ENCODE measurements around the gene SLC16A3. TPM values are rescaled to one million over a fixed set of nuclear protein-coding genes. Genes with fewer than 3 reads are reported as not detected.

Gene SLC16A3
- total RNA-seq, 2 donors from 2014 or later, result 2.0 to 5.4 TPM

DNA sequence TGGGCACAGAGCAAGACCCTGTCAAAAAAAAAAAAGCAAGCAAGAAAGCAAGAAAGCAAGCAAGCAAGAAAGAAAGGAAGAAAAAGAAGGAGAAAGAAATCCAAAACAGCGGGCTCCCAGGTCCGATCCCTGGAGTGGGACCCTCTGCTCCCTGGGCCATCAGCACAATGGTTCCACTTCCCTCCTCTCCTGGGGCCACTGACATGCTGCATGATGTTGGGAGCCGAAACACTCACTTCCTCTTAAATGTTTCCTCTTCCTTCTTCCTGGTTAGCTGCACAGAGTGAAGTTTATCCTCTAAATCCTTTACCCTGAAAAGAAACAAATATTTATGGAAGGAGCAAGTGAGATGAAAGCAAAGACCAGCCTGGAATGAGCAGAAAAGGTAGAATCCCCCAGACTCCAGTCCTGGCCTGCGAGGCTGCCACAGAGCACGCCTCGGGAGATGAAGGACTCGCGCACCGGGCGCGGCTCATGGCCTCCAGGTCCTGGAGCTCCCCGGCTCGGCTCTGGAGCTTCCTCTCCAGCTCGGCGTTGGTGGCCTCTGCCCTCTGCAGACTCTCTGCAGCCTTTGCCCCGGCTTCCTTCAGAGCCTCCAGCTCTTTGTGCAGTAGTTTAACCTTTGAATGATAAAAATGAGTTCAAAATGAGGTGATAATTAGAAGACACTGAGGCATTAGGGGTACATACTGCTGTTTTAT, 35.2 kb upstream of the SLC16A3 start:
- H3K9me3 ChIP-seq, result no peaks in the 10 kb centered on the region
- H3K4me3 ChIP-seq, result no peak overlapping the region
- no peak for TF ChIP-seq POLR2A (IDR thresholded peaks at IDR 0.05)
- TF ChIP-seq, protein P1, sequence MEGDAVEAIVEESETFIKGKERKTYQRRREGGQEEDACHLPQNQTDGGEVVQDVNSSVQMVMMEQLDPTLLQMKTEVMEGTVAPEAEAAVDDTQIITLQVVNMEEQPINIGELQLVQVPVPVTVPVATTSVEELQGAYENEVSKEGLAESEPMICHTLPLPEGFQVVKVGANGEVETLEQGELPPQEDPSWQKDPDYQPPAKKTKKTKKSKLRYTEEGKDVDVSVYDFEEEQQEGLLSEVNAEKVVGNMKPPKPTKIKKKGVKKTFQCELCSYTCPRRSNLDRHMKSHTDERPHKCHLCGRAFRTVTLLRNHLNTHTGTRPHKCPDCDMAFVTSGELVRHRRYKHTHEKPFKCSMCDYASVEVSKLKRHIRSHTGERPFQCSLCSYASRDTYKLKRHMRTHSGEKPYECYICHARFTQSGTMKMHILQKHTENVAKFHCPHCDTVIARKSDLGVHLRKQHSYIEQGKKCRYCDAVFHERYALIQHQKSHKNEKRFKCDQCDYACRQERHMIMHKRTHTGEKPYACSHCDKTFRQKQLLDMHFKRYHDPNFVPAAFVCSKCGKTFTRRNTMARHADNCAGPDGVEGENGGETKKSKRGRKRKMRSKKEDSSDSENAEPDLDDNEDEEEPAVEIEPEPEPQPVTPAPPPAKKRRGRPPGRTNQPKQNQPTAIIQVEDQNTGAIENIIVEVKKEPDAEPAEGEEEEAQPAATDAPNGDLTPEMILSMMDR (IDR thresholded peaks at IDR 0.05), result no peak
- ATAC-seq (no peak), DNase-seq (no peak)
- no peaks in the 10 kb centered on the region for H3K27me3 ChIP-seq
- intact Hi-C loops (cut with DNase I), result no loop called here
- WGBS, 2 donors, result 81 to 89% methylated on average over 16 of the region's 16 CpGs
- no peaks in the 10 kb centered on the region for H3K4me1 ChIP-seq
- peak overlapping the region in 1 of 4 donors; percentile 52 for H3K27ac ChIP-seq
- H3K36me3 ChIP-seq (replicated peaks in 1 of 2; ENCODE audit: insufficient read depth in 1 of 2, low read depth in 2 of 2), result peaks cover 0 to 16% of the 10 kb centered on the region in 2 donors

DNA sequence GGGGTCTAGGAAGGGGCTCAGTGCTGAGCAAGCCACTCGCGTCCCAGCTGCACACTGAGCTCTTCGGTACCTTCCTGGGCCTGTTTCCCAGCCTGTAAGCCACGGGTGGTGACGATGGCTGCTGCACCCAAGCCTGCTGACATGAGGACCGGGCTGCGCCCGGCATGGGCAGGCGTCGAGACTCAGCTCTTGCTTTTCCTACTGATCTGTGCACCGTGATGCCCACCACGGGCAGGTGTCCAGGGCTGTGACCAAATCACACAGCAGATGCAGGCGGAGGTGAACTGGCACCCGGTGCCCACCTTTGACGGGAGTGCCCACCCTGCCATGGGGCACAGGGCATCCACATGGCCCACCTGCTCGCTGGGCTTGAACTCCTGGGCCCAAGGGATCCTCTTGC, 34.1 kb upstream of the SLC16A3 start:
- WGBS, 2 donors, result 90 to 92% methylated on average over 5 to 15 of the region's 16 CpGs
- intact Hi-C loops (cut with DNase I), result no loop called here
- no peak overlapping the region for H3K27ac ChIP-seq
- no peak for ATAC-seq
- H3K4me1 ChIP-seq, result no peaks in the 10 kb centered on the region
- H3K27me3 ChIP-seq, result no peaks in the 10 kb centered on the region
- no peaks in the 10 kb centered on the region for H3K9me3 ChIP-seq
- DNase-seq, result no peak
- H3K36me3 ChIP-seq (replicated peaks in 1 of 2; ENCODE audit: insufficient read depth in 1 of 2, low read depth in 2 of 2), result peaks cover 0 to 16% of the 10 kb centered on the region in 2 donors
- no peak overlapping the region for H3K4me3 ChIP-seq
- no peak for TF ChIP-seq POLR2A (IDR thresholded peaks at IDR 0.05)
- TF ChIP-seq, protein P1 (IDR thresholded peaks at IDR 0.05), result no peak

DNA sequence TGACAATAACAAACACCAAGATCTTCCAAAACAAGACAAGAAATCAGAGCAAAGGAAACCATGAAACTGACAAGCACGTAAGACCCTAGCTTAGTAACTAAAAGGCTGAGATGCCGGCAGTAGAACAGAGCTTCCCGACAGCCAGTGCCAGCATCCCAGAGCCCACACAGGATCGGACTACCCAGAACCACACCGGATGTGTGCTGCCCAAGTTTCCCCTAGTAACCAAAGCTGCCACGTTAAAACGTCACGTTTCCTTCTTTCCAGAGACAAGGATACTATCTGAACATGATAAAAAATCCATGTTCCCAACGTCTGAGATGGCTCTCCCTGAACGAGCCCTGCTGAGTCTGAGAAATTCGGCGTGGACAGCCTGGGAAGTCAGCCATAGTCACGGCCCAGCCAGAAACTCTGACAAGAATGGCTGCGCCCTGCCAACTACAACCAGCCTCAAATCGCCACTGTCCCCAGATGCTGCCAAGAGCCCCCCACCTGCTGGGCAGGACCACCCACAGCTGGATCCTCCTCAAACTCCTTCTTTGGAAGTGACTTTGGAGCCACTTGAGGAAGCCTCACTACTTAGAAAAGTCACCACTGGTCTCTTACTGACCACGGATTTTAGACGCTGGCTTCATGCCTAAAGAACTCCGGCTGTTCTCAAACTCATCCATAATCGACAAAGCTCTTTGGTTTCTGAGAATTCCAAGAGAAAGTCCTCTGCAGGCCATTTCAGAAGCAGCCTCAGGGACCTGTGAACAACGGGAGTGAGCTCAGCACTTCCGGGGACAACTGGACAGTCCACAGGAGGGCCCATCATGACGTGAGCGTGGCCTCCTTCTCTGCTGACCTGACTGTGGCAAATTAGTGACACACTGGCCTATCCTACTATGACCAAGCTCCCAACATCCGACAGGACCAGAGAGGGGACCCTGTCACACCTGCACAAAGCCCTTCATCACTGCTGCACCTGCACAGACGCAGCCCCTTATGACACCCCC, 32.9 kb upstream of the SLC16A3 start:
- intact Hi-C loops (cut with DNase I), result no loop called here
- no peak overlapping the region for H3K27ac ChIP-seq
- H3K36me3 ChIP-seq (replicated peaks in 1 of 2; ENCODE audit: insufficient read depth in 1 of 2, low read depth in 2 of 2), result peaks cover 0 to 16% of the 10 kb centered on the region in 2 donors
- TF ChIP-seq, protein P1 (IDR thresholded peaks at IDR 0.05), result no peak
- TF ChIP-seq POLR2A (IDR thresholded peaks at IDR 0.05), result no peak
- ATAC-seq (no peak), DNase-seq (no peak)
- H3K9me3 ChIP-seq, result no peaks in the 10 kb centered on the region
- H3K27me3 ChIP-seq, result no peaks in the 10 kb centered on the region
- WGBS, 2 donors, result 82 to 86% methylated on average over 19 to 25 of the region's 25 CpGs
- H3K4me3 ChIP-seq, result no peak overlapping the region
- no peaks in the 10 kb centered on the region for H3K4me1 ChIP-seq

DNA sequence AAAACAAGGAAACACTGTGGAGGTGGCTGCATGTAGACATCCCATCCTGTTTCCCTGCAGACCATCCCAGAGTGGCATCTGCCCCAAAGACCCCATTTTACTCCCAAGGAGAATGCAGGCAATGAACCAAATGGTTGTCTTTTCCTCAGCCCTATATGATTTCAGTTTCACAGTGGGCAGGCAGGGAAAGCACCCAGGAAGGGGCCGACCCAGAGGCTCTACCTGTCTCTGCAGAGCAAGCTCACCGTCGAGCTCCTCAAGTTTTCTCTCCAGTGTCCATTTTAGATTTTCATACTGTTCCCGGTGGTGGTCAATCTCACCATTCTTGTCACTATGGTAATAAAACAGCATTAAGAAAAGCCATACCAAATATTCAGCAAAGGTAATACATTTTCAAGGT, 30.8 kb upstream of the SLC16A3 start:
- Histone ChIP-seq H3K36me3 (replicated peaks in 1 of 2; ENCODE audit: insufficient read depth in 1 of 2, low read depth in 2 of 2) (peaks cover 0 to 14% of the 10 kb centered on the region in 2 donors), H3K9me3 (no peaks in the 10 kb centered on the region), H3K4me3 (no peak overlapping the region), H3K27ac (no peak overlapping the region), H3K27me3 (no peaks in the 10 kb centered on the region), H3K4me1 (no peaks in the 10 kb centered on the region)
- TF ChIP-seq, protein P1 (IDR thresholded peaks at IDR 0.05), result no peak
- no peak for TF ChIP-seq POLR2A (IDR thresholded peaks at IDR 0.05)
- WGBS, 2 donors, result 80% methylated on average over 4 of the region's 4 CpGs
- no peak for ATAC-seq
- intact Hi-C loops (cut with DNase I), result no loop called here
- DNase-seq, result no peak

Data from body of pancreas (tissue), 4 donors.